NT2/D1 (cell line): ENCODE results near the gene PSMA2.

Experiments used
- YY1 ChIP-seq: IDR thresholded peaks from 2 replicates; pipeline ENCODE4 v1.6.1; 2011; ENCODE audit not compliant: insufficient read length, insufficient read depth
- ZNF274 ChIP-seq: IDR thresholded peaks from 2 replicates; pipeline ENCODE4 v1.6.1; 2011; ENCODE audit warnings: mild to moderate bottlenecking, low read depth, low read length

DNA sequence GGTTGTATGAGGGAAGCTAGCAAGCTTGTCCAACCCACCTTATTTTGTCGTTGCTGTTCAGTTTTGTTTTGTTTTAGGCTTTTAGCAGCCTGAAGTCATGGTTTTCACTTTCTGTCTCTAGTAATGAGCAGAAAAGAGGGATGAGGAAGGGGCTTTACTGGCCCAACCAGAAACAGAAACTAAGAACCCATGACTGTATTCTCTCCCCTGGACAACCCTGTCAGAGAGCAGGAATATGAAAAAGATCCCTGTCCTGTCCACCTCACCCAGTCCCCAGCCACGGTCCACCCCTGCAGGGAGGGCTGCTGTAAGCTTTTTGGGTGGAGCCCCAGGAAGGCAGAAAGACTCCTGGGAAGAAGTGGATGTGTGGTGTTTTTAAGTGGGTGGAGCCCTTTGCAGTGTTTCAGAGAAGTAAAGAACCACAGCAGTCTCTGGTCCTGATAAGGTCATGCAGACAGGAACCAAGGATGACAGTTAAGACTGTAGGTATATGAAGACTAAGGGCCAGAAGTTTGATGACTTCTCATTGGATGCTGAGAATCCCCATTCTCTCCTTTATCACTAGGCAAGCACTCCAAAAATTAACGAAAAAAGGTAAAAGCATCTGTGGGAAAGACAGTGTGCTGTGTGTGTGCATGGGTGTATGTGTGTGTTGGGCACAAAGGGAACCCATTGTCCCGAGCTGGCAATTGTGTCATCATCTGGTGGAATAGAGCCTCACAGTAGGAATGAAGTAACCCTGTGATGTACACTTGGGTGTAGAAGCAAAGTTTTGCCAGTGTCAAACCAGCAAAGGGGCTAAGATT lies 14.1 kb upstream of the PSMA2 start:
- TF ChIP-seq YY1 = no peak
- no peak for TF ChIP-seq ZNF274
